Endothelial cell of umbilical vein (primary cell): ENCODE measurements around the gene TSPAN1.

Experiments
- EZH2 ChIP-seq: IDR thresholded peaks from 2 replicates; pipeline ENCODE4 v1.6.1; 2012; ENCODE audit warnings: borderline replicate concordance, low read depth, mild to moderate bottlenecking, moderate library complexity, low read length, inconsistent platforms; ENCODE audit not compliant: severe bottlenecking
- FOS ChIP-seq: IDR thresholded peaks from 2 replicates; pipeline ENCODE4 v1.6.1; 2011; ENCODE audit warnings: mild to moderate bottlenecking, low read length, moderate library complexity, borderline replicate concordance; ENCODE audit not compliant: insufficient read depth
- GATA2 ChIP-seq: IDR thresholded peaks from 2 replicates; pipeline ENCODE4 v1.7.0; 2011; ENCODE audit warnings: low read depth, mild to moderate bottlenecking, moderate library complexity, mixed read lengths, low read length; ENCODE audit not compliant: insufficient read length, insufficient read depth
- JUN ChIP-seq: IDR thresholded peaks from 2 replicates; pipeline ENCODE4 v1.6.1; 2011; ENCODE audit warnings: borderline replicate concordance, low read depth; ENCODE audit not compliant: insufficient read length, insufficient read depth
- MYC ChIP-seq: IDR thresholded peaks from one replicate; pipeline ENCODE4 v1.6.1; 2011; ENCODE audit warnings: mild to moderate bottlenecking, low read depth, low read length
- POLR2A ChIP-seq: IDR thresholded peaks from 2 replicates; pipeline ENCODE4 v1.6.1; 2012; ENCODE audit warnings: low read depth, mild to moderate bottlenecking, control low read depth, low read length
- POLR2AphosphoS5 ChIP-seq: IDR thresholded peaks from 2 replicates; pipeline ENCODE4 v1.6.1; 2012; ENCODE audit warnings: low read depth, mild to moderate bottlenecking, control low read depth, low read length, moderate library complexity; ENCODE audit not compliant: insufficient read depth
- TF ChIP-seq, protein P1 (sequence below), 2 donors: IDR thresholded peaks; 1 replicate in 1 of 2; 2 replicates in 1 of 2; pipeline ENCODE4 v1.5.1; 2011; ENCODE audit warnings: low read length in 2 of 2, mild to moderate bottlenecking in 2 of 2, moderate library complexity in 2 of 2, control low read depth in 1 of 2, inconsistent platforms in 1 of 2, low read depth in 1 of 2; ENCODE audit not compliant: insufficient read depth in 1 of 2; ENCODE audit errors: extremely low read depth in 1 of 2
- TF ChIP-seq, protein P2 (sequence below): IDR thresholded peaks from 2 replicates; pipeline ENCODE4 v1.6.1; 2011; ENCODE audit not compliant: insufficient read depth, insufficient read length

DNA sequence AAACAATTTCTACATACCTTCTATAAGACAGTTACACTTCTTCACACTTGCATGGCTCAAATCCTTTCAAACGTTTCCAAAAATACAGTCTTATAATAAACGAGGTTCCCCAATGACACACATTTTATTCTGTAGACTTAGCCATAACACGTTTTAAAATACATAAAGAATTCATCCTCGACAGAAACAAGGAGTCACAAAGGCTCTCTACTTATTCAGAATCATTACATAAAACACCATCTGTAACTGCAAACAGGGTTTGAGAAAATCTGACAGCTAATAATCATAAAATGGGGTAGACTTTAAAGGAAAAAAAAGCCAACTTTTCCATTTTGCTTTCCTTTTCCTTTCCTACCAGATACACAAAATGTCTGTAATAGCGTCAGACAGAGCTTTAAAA is 44.3 kb upstream of the TSPAN1 start:
- TF ChIP-seq, protein P1, sequence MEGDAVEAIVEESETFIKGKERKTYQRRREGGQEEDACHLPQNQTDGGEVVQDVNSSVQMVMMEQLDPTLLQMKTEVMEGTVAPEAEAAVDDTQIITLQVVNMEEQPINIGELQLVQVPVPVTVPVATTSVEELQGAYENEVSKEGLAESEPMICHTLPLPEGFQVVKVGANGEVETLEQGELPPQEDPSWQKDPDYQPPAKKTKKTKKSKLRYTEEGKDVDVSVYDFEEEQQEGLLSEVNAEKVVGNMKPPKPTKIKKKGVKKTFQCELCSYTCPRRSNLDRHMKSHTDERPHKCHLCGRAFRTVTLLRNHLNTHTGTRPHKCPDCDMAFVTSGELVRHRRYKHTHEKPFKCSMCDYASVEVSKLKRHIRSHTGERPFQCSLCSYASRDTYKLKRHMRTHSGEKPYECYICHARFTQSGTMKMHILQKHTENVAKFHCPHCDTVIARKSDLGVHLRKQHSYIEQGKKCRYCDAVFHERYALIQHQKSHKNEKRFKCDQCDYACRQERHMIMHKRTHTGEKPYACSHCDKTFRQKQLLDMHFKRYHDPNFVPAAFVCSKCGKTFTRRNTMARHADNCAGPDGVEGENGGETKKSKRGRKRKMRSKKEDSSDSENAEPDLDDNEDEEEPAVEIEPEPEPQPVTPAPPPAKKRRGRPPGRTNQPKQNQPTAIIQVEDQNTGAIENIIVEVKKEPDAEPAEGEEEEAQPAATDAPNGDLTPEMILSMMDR (IDR thresholded peaks at IDR 0.05; ENCODE audit: extremely low read depth in 1 of 2, insufficient read depth in 1 of 2, low read depth in 1 of 2, low read length in 2 of 2): no peak
- TF ChIP-seq FOS (no peak), EZH2 (no peak), POLR2A (no peak), POLR2AphosphoS5 (no peak), JUN (no peak), GATA2 (no peak), MYC (no peak)
- TF ChIP-seq, protein P2, sequence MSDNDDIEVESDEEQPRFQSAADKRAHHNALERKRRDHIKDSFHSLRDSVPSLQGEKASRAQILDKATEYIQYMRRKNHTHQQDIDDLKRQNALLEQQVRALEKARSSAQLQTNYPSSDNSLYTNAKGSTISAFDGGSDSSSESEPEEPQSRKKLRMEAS: no peak
